ENCODE measurements around the gene PHACTR4.
"Not testable (repeated sequence)": the region's sequence is repeated elsewhere in the genome, so short reads cannot be mapped to it uniquely, and the experiment has no call there.

PHACTR4 gene

DNA sequence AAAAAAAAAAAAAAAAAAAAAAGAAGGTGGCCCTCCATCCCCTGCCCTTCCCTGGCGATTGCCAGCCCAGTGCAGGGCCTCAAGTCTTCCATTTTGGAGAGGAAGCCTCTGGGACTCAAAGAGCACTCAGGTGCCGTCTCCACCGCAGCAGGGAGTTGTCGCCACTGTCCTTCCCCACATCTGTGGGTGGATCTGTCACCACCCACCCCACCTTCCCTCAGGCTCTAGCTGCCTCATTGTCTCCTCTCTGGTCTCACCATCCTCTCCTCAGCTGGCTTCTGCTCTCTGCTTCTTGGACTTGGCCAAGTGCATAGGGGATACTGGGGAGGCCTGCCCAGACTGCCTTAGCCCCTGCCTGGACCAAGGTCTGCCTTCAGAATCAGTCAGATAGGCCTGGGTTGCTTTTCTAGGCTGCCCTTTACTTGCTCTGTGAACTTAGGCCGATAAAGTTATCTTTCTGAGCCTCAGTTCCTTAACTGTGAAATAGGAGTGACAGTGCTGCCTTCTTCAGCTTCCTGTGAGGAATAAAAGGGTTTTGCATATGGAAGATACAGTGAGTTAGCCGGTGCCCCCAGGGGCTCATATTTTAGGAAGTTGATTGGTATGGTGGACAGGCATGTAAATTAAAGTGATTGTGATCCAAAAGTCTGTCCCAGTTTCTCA is 152.1 kb downstream of the PHACTR4 start:
- DNase-seq (ENCODE audit: low read depth in 2 of 2) = no peak

DNA sequence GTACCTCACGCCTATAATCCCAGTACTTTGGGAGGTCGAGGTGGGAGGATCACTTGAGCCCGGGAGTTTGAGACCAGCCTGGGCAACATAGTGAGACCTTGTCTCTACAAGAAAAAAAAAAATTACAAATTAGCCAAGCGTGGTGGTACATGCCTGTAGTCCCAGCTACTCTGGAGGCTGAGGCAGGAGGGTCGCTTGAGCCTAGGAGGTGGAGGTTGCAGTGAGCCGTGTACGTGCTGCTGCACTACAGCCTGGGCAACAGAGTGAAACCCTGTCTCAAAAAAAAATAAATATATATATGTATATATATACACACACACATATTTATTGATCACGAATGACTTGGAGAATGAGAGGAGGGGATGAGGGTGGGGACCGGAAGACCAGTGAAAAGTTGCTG is 153.0 kb downstream of the PHACTR4 start:
- not testable (repeated sequence) for DNase-seq (ENCODE audit: low read depth in 2 of 2)

GRCh38 chr1:28525002-28525642 is 155.6 kb downstream of the PHACTR4 start:
- not testable (repeated sequence) for DNase-seq (ENCODE audit: low read depth in 2 of 2)

GRCh38 chr1:28526886-28527285 is 157.3 kb downstream of the PHACTR4 start:
- no peak for DNase-seq (ENCODE audit: low read depth in 2 of 2)

DNA sequence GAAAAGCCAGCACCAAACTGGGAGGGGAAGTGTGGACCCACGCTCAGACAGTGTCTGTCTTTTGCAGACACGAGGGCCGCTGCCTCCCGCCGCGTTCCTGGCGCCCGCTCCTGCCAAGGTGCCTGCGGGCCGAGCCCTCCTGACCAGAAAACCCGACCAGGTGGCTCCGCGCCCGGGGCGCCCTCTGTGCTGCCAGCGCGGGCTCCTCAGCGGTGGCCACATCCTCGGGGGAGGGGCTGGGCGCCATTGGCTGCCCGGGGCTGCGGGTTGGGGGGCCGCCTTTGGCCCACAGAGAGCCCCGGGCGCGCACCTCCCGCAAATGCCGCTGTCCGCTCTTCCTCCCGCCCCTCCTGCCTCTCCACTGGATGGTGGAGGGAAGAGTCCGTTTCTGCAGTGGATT is 160.9 kb downstream of the PHACTR4 start:
- DNase-seq (ENCODE audit: low read depth in 2 of 2) = no peak

DNA sequence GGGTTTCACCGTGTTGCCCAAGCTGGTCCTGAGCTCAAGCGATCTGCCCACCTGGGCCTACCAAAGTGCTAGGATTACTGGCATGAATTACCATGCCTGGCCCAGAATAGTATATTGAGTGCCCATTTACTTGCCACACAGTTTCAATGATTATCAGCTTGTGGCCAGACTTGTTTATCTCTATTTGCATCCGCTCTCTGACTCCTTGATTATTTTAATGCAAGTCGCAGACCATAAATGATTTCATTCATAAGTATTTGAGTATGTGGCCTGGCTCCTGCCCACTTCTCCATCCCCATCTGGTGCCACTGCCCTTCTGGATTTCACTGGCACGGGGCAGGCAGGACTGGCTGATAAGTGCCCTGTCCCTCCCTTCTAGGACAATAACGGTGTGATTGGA is 165.1 kb downstream of the PHACTR4 start:
- DNase-seq (ENCODE audit: low read depth in 2 of 2) = no peak

- no peak for DNase-seq (ENCODE audit: low read depth in 2 of 2)
Measured at GRCh38 chr1:28535180-28535579, 165.6 kb downstream of the PHACTR4 start.

- DNase-seq (ENCODE audit: low read depth in 2 of 2) = no peak
Measured at GRCh38 chr1:28537457-28538199, 168.1 kb downstream of the PHACTR4 start.

DNA sequence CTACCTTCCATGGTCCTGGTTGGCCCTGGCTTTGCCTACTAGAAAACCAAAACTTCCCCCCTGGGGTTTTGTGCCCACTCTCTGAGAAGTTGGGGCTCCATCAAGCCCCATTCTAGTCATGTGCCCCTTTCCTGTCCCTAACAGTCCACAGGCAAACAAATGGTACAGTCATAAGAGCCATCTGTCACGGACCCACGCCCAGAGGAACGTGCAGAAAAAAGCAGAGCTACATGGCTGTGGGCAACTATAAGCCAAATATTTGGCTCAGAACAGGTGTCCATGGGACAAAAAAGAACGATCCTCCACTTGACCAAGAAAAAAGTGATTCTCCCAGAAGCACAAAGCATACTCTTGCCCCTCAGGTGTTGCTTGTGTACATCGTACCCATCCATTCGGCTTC is 168.7 kb downstream of the PHACTR4 start:
- no peak for DNase-seq (ENCODE audit: low read depth in 2 of 2)

DNA sequence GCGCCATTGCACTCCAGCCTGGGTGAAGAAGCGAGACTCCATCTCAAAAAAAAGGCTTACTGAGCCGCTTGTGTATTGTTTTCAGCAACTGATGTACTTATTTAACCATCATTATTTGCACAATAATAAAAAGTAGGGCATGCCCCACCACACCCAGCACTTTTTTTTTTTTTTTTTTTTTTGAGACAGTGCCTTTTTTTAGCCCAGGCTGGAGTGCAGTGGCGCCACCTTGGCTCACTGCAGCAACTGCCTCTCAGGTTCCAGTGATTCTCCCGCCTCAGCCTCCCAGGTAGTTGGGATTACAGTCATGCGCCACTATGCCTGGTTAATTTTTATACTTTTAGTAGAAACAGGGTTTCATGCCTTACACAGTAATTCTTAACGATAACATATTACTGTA is 171.1 kb downstream of the PHACTR4 start:
- DNase-seq (ENCODE audit: low read depth in 2 of 2) = no peak

DNA sequence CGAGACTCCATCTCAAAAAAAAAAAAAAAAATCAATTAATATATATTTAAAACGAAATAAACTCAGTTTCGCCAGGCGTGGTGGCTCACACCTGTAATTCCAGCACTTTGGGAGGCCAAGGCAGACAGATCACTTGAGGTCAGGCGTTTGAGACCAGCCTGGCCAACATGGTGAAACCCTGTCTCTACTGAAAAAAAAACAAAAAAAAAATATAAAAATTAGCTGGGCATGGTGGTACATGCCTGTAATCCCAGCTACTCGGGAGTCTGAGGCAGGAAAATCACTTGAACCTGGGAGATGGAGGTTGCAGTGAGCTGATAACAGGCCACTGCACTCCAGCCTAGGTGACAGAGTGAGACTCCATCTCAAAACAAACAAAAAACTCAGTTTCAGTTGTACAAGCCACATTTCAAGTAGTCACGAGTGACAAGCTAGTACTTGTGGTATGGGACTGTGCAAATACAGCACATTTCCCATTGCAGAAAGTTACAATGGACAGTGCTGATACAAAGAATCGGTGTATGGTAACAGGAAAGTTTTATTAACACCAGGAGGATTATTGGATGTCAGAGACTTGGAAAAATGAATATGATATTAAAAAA is 172.0 kb downstream of the PHACTR4 start:
- DNase-seq (ENCODE audit: low read depth in 2 of 2) = not testable (repeated sequence)

GRCh38 chr1:28545246-28545628 is 175.7 kb downstream of the PHACTR4 start:
- DNase-seq (ENCODE audit: low read depth in 2 of 2) = no peak

GRCh38 chr1:28548318-28548717 is 178.8 kb downstream of the PHACTR4 start:
- no peak for DNase-seq (ENCODE audit: low read depth in 2 of 2)

Data from stimulated activated CD8-positive, alpha-beta memory T cell treated with anti-CD3 and anti-CD28 coated beads, Interleukin-7, amount 100 ng/mL, for 4 hours (primary cell).